GM12878 (cell line): Measurements from ENCODE around the gene EBI3. TPM values are rescaled to one million over a fixed set of nuclear protein-coding genes. Genes with fewer than 3 reads are reported as not detected.
"Not testable (repeated sequence)": the region's sequence is repeated elsewhere in the genome, so short reads cannot be mapped to it uniquely, and the experiment has no call there.

Source experiments
- ATAC-seq: fragments of 200-7000 bp; cut with Tn5 transposase; 3 replicates; pipeline ENCODE4 v1.9.1; 2020; ENCODE audit warnings: mild to moderate bottlenecking, moderate library complexity
- BruUV-seq: library from RNA; stranded (reverse); fragments of 400-500 nt; replicated peaks from 2 replicates; lab custom pipeline; 2021; lab: Mats Ljungman, UMichigan
- CTCF ChIA-PET: fragments of 300-600 bp; sonication (Branson Sonifier 250); formaldehyde crosslinking; extraction: SDS; loops from one replicate; lab custom pipeline; 2021; ENCODE audit warnings: inconsistent platforms; lab: Yijun Ruan, JAX
- POLR2A ChIA-PET: fragments of 350-600 bp; formaldehyde crosslinking; extraction: SDS; loops from one replicate; lab custom pipeline; 2021; ENCODE audit warnings: inconsistent platforms; lab: Charles Lee
- RAD21 ChIA-PET: fragments of 300-600 bp; sonication (Branson Sonifier 250); formaldehyde crosslinking; loops from one replicate; lab custom pipeline; 2023; ENCODE audit warnings: antibody characterized with exemption; ENCODE audit not compliant: unreplicated experiment; lab: Charles Lee
- SMC1A ChIA-PET: fragments of 300-600 bp; sonication (Branson Sonifier 250); formaldehyde crosslinking; loops from one replicate; lab custom pipeline; 2023; ENCODE audit not compliant: unreplicated experiment, uncharacterized antibody; lab: Charles Lee
- DNase-seq: peaks from one replicate; pipeline ENCODE4 v3.0.0-alpha.2; 2011; ENCODE audit warnings: low read depth, low spot score
- FAIRE-seq: peaks from 3 replicates; lab custom pipeline; 2011; peaks lifted over from hg19 to GRCh38; lab: Jason Lieb, UNC
- H2AFZ ChIP-seq: 2 replicates; pipeline ENCODE4 v1.6.0; 2011; ENCODE audit warnings: low read depth, low read length, control low read depth; ENCODE audit not compliant: control insufficient read depth
- H3K27ac ChIP-seq: 2 replicates; pipeline ENCODE4 v1.5.1; 2011; ENCODE audit warnings: control low read depth; ENCODE audit not compliant: control insufficient read depth, insufficient read depth
- H3K27me3 ChIP-seq, 2 experiments: replicated peaks in 1 of 2; 2 replicates each; pipeline versions ENCODE4 v1.6.0 to v1.6.1; 2011; ENCODE audit warnings: low read length in 1 of 2; ENCODE audit not compliant: control insufficient read depth in 2 of 2, insufficient read depth in 2 of 2
- H3K36me3 ChIP-seq, 2 experiments: 2 replicates each; pipeline ENCODE4 v1.5.1; 2011; ENCODE audit warnings: low read length in 1 of 2; ENCODE audit not compliant: control insufficient read depth in 2 of 2, insufficient read depth in 2 of 2
- H3K4me1 ChIP-seq: 2 replicates; pipeline ENCODE4 v1.6.1; 2011; ENCODE audit warnings: mild to moderate bottlenecking, low read length, moderate library complexity, mixed read lengths; ENCODE audit not compliant: control insufficient read depth, insufficient read depth
- H3K4me2 ChIP-seq: 2 replicates; pipeline ENCODE4 v1.6.0; 2011; ENCODE audit warnings: control low read depth; ENCODE audit not compliant: control insufficient read depth, insufficient read depth
- H3K4me3 ChIP-seq: fragments of 200-600 bp; sonication (generic); 2 replicates; pipeline ENCODE4 v1.5.1; 2016
- H3K79me2 ChIP-seq: 2 replicates; pipeline ENCODE4 v1.6.0; 2011; ENCODE audit warnings: low read length; ENCODE audit not compliant: control insufficient read depth, insufficient read depth
- H3K9ac ChIP-seq: 2 replicates; pipeline ENCODE4 v1.8.0; 2011; ENCODE audit warnings: low read length, control low read depth, mixed read lengths; ENCODE audit not compliant: control insufficient read depth, insufficient read depth
- H3K9me3 ChIP-seq: replicated peaks from 3 replicates; pipeline ENCODE4 v1.5.1; 2011; ENCODE audit warnings: mild to moderate bottlenecking, low read length; ENCODE audit not compliant: control insufficient read depth, insufficient read depth
- H4K20me1 ChIP-seq: 2 replicates; pipeline ENCODE4 v1.6.0; 2011; ENCODE audit not compliant: control insufficient read depth, insufficient read depth
- EZH2 ChIP-seq: IDR thresholded peaks from 2 replicates; pipeline ENCODE4 v1.6.1; 2012; ENCODE audit warnings: low read depth, mild to moderate bottlenecking, control low read depth, inconsistent platforms, low read length, borderline replicate concordance; ENCODE audit not compliant: control insufficient read depth
- POLR2A ChIP-seq: IDR thresholded peaks from 2 replicates; pipeline ENCODE4 v1.6.1; 2011; ENCODE audit warnings: low read depth, mild to moderate bottlenecking, low read length
- REST ChIP-seq: IDR thresholded peaks from 2 replicates; pipeline ENCODE4 v1.6.1; 2012; ENCODE audit warnings: mild to moderate bottlenecking, low read depth, low read length
- WGBS: methylation state at CpG from one replicate; pipeline ENCODE4 v1.1.6; 2016; ENCODE audit warnings: low lambda C conversion rate; ENCODE audit not compliant: insufficient replicate concordance, insufficient coverage; ENCODE audit errors: missing lambda C conversion rate; 5-methylcytosine and 5-hydroxymethylcytosine counted together
- in situ Hi-C: fragments of 300-500 bp; cut with MboI; formaldehyde crosslinking; loops from 9 replicates; pipeline ENCODE4 v1.14.3; 2018; ENCODE audit warnings: mixed read lengths
- intact Hi-C: fragments of 100-400 bp; cut with micrococcal nuclease; formaldehyde crosslinking; loops from one replicate; pipeline ENCODE4 v1.14.2; 2022; ENCODE audit not compliant: unreplicated experiment
- polyA plus RNA-seq, 11 experiments: library from polyadenylated mRNA; depleted of rRNA in 4 of 11; unstranded in 6 of 11; stranded (reverse) in 5 of 11; fragments of >200 nt; fragmentation: Nextera tagmentation in 4 of 11; fragmentation: Illumina TruSeq in 1 of 11; extraction: Ambion mirVana in 4 of 11; extraction: Trizol in 1 of 11; gene quantifications; 1 replicate in 1 of 11; 2 replicates in 10 of 11; pipeline versions ENCODE4 v1.2.1 to v1.2.3, GENCODE V29; 2011 to 2016; ENCODE audit warnings: inconsistent platforms in 2 of 11, missing spikeins in 2 of 11, low read depth in 1 of 11
- total RNA-seq, 4 experiments: library from RNA; depleted of rRNA in 3 of 4; stranded (reverse); fragments of >200 nt in 3 of 4; fragmentation: Illumina TruSeq in 1 of 4; extraction: Trizol in 1 of 4; gene quantifications; 2 replicates each; pipeline versions ENCODE4 v1.2.1 to v1.2.3, GENCODE V29; 2013 to 2021

EBI3 gene
- total and polyA plus RNA-seq, 10 of the 15 experiments (the other 5 are each of a cell fraction or from before 2014, with no cell fraction given): 22.0 to 288 (median 186) TPM

- Histone ChIP-seq H3K79me2 (no peaks in the 10 kb centered on the region), H3K4me1 (no peaks in the 10 kb centered on the region), H3K9ac (no peak overlapping the region), H3K36me3 (peaks cover 5 to 9% of the 10 kb centered on the region in 2 experiments), H3K9me3 (peaks cover 2% of the 10 kb centered on the region; the same call in 1 of the 3 replicates), H2AFZ (no peak overlapping the region), H3K27ac (no peak overlapping the region), H4K20me1 (no peaks in the 10 kb centered on the region), H3K27me3 (no peaks in the 10 kb centered on the region), H3K4me2 (no peak overlapping the region), H3K4me3 (no peak overlapping the region)
- 91% methylated on average over 7 of the region's 10 CpGs for WGBS
- CTCF ChIA-PET: interaction anchor here (0.6 to 1.6 kb wide), 2 partner anchors 77 to 253 kb away, joined by 3 to 4 read pairs; no protein-coding TSS in a partner anchor
- no peak for TF ChIP-seq REST
- TF ChIP-seq EZH2: no peak
- TF ChIP-seq POLR2A: 0 out of 2 replicates have a peak, but pooled peaks have one; percentile 9
- in situ Hi-C loops (no loop called here), intact Hi-C loops (no loop called here)
- SMC1A ChIA-PET: no interaction called here
- DNase-seq (no peak), ATAC-seq (no peak), FAIRE-seq (no peak)
- RAD21 ChIA-PET: no interaction called here
- BruUV-seq: no TSS peak
- POLR2A ChIA-PET: no interaction called here
These were observed 43.6 kb downstream of the EBI3 start for GRCh38 chr19:4272894-4273293.

GRCh38 chr19:4274321-4274686 lies 45.0 kb downstream of the EBI3 start:
- H3K9ac ChIP-seq, H3K9me3 ChIP-seq, H3K79me2 ChIP-seq, H4K20me1 ChIP-seq, ATAC-seq, DNase-seq, intact Hi-C loops, BruUV-seq, H3K4me1 ChIP-seq, H3K36me3 ChIP-seq, FAIRE-seq, H3K27ac ChIP-seq, POLR2A ChIA-PET, H2AFZ ChIP-seq, H3K4me2 ChIP-seq, SMC1A ChIA-PET, H3K4me3 ChIP-seq, in situ Hi-C loops, H3K27me3 ChIP-seq: not testable (repeated sequence)
- ChIA-PET RAD21 (interaction anchor here (0.7 kb wide), 1 partner anchor 68 kb away, joined by 3 read pairs; no protein-coding TSS in a partner anchor), CTCF (interaction anchor here (0.6 kb wide), 1 partner anchor 142 kb away, joined by 3 read pairs; no protein-coding TSS in a partner anchor)
- 73% methylated on average over 4 of the region's 6 CpGs for WGBS
